ENCODE results near the gene CRYBB1. TPM values are rescaled to one million over a fixed set of nuclear protein-coding genes. Genes with fewer than 3 reads are reported as not detected.

CRYBB1 gene
- total RNA-seq, 1 donor: not detected

- Histone ChIP-seq H3K4me3 (ENCODE audit: low read length) (no peak overlapping the region), H3K9me3 (ENCODE audit: low read depth, low read length) (no peaks in the 10 kb centered on the region), H3K27me3 (ENCODE audit: insufficient read depth, low read length) (no peaks in the 10 kb centered on the region), H3K4me1 (ENCODE audit: insufficient read depth, low read length) (peaks cover 30% of the 10 kb centered on the region)
These were observed 52.6 kb downstream of the CRYBB1 start for GRCh38 chr22:26565181-26565580.

- H3K4me3 ChIP-seq (ENCODE audit: low read length): no peak overlapping the region
- H3K4me1 ChIP-seq (ENCODE audit: insufficient read depth, low read length): peaks cover 30% of the 10 kb centered on the region
- no peaks in the 10 kb centered on the region for H3K9me3 ChIP-seq (ENCODE audit: low read depth, low read length)
- no peaks in the 10 kb centered on the region for H3K27me3 ChIP-seq (ENCODE audit: insufficient read depth, low read length)
These were observed 53.2 kb downstream of the CRYBB1 start for GRCh38 chr22:26564672-26565071.

GRCh38 chr22:26564181-26564580 lies 53.6 kb downstream of the CRYBB1 start:
- Histone ChIP-seq H3K27me3 (ENCODE audit: insufficient read depth, low read length) (no peaks in the 10 kb centered on the region), H3K4me3 (ENCODE audit: low read length) (no peak overlapping the region), H3K4me1 (ENCODE audit: insufficient read depth, low read length) (peaks cover 30% of the 10 kb centered on the region), H3K9me3 (ENCODE audit: low read depth, low read length) (no peaks in the 10 kb centered on the region)

- H3K27me3 ChIP-seq (ENCODE audit: insufficient read depth, low read length): no peaks in the 10 kb centered on the region
- no peak overlapping the region for H3K4me3 ChIP-seq (ENCODE audit: low read length)
- peaks cover 25% of the 10 kb centered on the region for H3K4me1 ChIP-seq (ENCODE audit: insufficient read depth, low read length)
- H3K9me3 ChIP-seq (ENCODE audit: low read depth, low read length): no peaks in the 10 kb centered on the region
These were observed 54.8 kb downstream of the CRYBB1 start for GRCh38 chr22:26563022-26563421.

DNA sequence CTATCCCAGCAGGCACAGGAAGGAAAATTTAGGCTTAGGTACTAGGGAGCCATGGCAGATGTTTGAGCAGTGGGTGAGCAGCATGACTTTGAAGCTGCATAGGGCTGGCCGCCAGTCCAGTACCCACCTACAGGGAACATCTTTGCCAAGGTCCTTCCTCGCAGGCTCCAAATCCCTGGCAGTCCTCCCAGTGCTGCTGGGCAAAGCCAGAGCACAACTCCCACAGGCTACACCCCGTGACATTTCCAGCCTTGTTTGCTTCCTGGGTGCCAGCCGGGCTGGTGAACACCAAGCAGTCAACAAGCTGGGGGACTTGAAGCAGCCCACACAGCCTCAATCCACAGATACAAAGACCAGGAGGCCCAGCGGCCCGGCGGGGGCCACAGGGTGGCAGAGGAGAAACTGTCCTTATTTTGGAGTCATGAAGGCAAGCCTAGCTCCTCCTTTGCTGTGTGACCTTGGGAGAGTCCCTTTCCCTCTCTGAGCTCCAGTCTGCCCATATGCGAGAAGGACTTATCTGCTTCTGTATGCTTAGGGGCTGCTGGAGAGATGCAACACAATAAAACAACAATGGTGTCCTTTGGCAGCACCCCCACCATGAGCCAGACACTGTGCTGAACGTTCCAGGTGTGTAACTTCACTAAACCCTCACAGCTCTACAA lies 55.9 kb downstream of the CRYBB1 start:
- Histone ChIP-seq H3K27me3 (ENCODE audit: insufficient read depth, low read length) (no peaks in the 10 kb centered on the region), H3K4me1 (ENCODE audit: insufficient read depth, low read length) (peaks cover 23% of the 10 kb centered on the region), H3K9me3 (ENCODE audit: low read depth, low read length) (no peaks in the 10 kb centered on the region), H3K4me3 (ENCODE audit: low read length) (no peak overlapping the region)

GRCh38 chr22:26559961-26560575 lies 57.8 kb downstream of the CRYBB1 start:
- peaks cover 20% of the 10 kb centered on the region for H3K4me1 ChIP-seq (ENCODE audit: insufficient read depth, low read length)
- H3K4me3 ChIP-seq (ENCODE audit: low read length): no peak overlapping the region
- no peaks in the 10 kb centered on the region for H3K27me3 ChIP-seq (ENCODE audit: insufficient read depth, low read length)
- H3K9me3 ChIP-seq (ENCODE audit: low read depth, low read length): no peaks in the 10 kb centered on the region

DNA sequence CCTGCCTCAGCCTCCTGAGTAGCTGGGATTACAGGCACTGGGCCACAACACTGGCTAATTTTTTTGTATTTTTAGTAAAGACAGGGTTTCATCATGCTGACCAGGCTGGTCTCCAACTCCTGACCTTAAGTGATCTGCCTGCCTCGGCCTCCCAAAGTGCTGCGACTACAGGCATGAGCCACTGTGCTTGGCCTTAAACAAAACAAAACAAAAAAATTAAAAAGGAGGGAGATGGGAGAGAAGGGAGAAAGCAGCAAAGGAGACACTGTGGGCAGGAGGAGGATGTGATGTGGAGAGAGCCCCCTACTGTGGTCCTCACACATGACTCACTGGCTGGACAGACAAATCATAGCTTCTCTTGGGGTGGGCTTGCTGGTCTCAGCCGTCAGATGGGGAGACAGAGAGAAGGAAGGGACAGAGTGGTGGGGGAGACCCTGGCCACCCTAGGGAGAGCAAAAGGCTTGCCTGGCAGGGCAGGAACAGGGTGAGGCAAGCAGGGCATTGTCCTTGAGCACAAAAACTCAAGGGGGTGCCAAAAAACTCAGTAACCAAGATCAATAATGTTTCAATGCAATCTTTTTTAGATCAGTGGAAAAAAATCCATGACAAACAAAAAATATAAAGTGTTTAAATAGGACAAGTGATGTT lies 59.5 kb downstream of the CRYBB1 start:
- Histone ChIP-seq H3K4me1 (ENCODE audit: insufficient read depth, low read length) (peaks cover 21% of the 10 kb centered on the region), H3K27me3 (ENCODE audit: insufficient read depth, low read length) (no peaks in the 10 kb centered on the region), H3K4me3 (ENCODE audit: low read length) (no peak overlapping the region), H3K9me3 (ENCODE audit: low read depth, low read length) (no peaks in the 10 kb centered on the region)

DNA sequence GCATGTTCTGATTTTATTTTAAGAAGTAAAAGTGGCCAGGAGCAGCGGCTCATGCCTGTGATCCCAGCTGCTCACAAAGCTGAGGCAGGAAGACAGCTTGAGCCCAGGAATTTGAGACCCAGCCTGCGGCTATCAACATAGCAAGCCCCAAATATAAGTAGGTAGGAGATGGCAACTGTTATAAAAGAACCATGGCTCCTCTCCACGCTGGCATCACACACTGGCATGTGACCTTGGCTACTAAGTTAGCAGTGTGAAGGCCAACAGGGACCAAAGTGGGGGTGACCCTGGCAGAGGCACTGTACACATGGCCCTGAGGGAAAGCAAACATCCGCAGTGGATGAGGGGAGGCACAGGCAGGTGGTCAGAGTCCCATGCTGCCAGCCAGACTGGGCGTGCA lies 60.9 kb downstream of the CRYBB1 start:
- Histone ChIP-seq H3K4me1 (ENCODE audit: insufficient read depth, low read length) (peaks cover 19% of the 10 kb centered on the region), H3K27me3 (ENCODE audit: insufficient read depth, low read length) (no peaks in the 10 kb centered on the region), H3K9me3 (ENCODE audit: low read depth, low read length) (no peaks in the 10 kb centered on the region), H3K4me3 (ENCODE audit: low read length) (no peak overlapping the region)

DNA sequence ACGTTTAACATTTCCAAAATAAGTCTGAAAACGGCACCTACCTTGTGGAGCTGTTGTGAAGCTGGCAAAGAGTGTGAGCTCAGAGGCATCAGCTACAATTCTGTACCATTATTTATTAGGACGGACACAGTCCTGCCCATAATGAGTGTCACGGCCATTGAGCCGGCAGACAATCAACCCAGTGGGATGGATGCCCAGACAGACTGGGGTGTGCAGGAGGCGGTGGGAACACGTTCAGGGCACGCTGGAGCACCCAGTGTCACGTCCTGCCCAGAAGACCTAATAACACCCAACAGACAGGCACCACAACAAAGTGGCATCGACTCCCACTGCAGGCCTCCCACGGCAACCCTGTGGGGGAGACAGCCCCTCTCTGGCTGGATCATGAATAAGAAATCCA lies 62.3 kb downstream of the CRYBB1 start:
- H3K9me3 ChIP-seq (ENCODE audit: low read depth, low read length): no peaks in the 10 kb centered on the region
- peaks cover 15% of the 10 kb centered on the region for H3K4me1 ChIP-seq (ENCODE audit: insufficient read depth, low read length)
- H3K27me3 ChIP-seq (ENCODE audit: insufficient read depth, low read length): no peaks in the 10 kb centered on the region
- no peak overlapping the region for H3K4me3 ChIP-seq (ENCODE audit: low read length)

DNA sequence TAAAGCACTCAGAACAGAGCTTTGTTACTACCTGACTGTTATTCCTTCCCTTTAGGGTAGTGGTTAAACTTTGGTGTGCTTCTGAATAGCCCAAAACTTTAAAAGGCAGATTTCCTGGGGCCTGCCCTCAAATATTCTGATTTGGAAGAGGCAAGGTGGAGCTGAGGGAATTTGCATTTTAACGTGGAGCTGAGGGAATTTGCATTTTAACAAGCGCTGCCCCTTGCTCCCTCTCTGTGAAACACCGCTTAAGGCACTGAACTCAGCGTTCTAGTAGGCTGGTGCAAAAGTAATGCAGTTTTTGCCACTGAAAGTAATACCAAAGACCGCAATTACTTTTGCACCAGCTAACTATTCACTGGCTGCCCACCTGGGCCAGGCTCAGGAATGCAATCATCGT lies 62.9 kb downstream of the CRYBB1 start:
- no peaks in the 10 kb centered on the region for H3K27me3 ChIP-seq (ENCODE audit: insufficient read depth, low read length)
- no peak overlapping the region for H3K4me3 ChIP-seq (ENCODE audit: low read length)
- H3K4me1 ChIP-seq (ENCODE audit: insufficient read depth, low read length): peaks cover 10% of the 10 kb centered on the region
- H3K9me3 ChIP-seq (ENCODE audit: low read depth, low read length): no peaks in the 10 kb centered on the region

DNA sequence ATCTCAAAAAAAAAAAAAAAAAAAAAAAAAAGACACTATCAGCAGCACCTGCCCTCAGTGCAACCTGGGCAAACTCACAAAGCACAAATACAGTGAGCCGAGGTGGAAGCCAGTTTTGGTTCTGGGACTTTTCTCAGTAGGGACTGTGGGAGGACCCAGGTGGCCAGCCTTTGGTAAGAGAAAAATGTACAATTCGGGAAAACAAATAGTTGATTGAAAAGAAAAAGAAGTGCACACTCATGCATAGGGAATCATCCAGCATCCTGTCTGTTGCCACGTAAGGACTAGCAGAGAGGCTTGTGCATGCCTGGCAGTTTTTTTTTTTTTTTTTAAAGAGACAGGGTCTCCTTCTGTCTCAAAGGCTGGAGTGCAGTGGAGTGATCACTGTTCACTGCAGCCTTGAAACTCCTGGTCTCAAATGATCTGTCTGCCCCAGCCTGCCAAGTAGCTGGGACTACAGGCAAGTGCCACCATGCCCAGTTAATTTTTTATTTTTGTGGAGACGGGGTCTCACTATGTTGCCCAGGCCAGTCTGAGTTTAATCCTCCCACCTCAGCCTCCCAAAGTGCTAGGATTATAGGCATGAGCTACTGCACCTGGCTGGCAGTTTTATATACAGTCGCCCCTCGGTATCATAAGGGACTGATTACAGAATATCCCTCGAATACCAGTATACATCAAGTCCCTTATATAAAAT lies 64.6 kb downstream of the CRYBB1 start:
- H3K9me3 ChIP-seq (ENCODE audit: low read depth, low read length): no peaks in the 10 kb centered on the region
- H3K4me1 ChIP-seq (ENCODE audit: insufficient read depth, low read length): peaks cover 9% of the 10 kb centered on the region
- no peaks in the 10 kb centered on the region for H3K27me3 ChIP-seq (ENCODE audit: insufficient read depth, low read length)
- H3K4me3 ChIP-seq (ENCODE audit: low read length): no peak overlapping the region

DNA sequence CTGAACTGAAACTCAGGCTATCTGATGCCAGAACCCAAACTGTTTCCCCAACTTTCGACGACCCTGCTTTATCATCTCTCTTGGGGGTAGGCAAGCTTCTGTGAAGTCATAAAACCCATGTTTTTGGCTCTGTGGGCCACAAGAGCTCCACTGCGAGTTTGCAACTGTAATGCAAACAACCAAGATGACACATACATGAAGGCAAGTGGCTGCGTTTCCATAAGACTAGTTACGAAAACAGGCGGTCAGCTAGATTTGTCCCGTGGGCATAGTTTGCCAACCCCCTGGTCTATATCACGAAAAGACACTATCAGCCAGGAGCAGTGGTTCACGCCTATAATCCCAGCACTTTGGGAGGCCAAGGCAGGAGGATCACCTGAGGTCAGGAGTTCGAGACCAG lies 65.4 kb downstream of the CRYBB1 start:
- no peak overlapping the region for H3K4me3 ChIP-seq (ENCODE audit: low read length)
- no peaks in the 10 kb centered on the region for H3K27me3 ChIP-seq (ENCODE audit: insufficient read depth, low read length)
- H3K4me1 ChIP-seq (ENCODE audit: insufficient read depth, low read length): peaks cover 15% of the 10 kb centered on the region
- no peaks in the 10 kb centered on the region for H3K9me3 ChIP-seq (ENCODE audit: low read depth, low read length)

GRCh38 chr22:26551568-26551967 lies 66.3 kb downstream of the CRYBB1 start:
- no peaks in the 10 kb centered on the region for H3K27me3 ChIP-seq (ENCODE audit: insufficient read depth, low read length)
- no peaks in the 10 kb centered on the region for H3K9me3 ChIP-seq (ENCODE audit: low read depth, low read length)
- H3K4me3 ChIP-seq (ENCODE audit: low read length): no peak overlapping the region
- peaks cover 24% of the 10 kb centered on the region for H3K4me1 ChIP-seq (ENCODE audit: insufficient read depth, low read length)

DNA sequence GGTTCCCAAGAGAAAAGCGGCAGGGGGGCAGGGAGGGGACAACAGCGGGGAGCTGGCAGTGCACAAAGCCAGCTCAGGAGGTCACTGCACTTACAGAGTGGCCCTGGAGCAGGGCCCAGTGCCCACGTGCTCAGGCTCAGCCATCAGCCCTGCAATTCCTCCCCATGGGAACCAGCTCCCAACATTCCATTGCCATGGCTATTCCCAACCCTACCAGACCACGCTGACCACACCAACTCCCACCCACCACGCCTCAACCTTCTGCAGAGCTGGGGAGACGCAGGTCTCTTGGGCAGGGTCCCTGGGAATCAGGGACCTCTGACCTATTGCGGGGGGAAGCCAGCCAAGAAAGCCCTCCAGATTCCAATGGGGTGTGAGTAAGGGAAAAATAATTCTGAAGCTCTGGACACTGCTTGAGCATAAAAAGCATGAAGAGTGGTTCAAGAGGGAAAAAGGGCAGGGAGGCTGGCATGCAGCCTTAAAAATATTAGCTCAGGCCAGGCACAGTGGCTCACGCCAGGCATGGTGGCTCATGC lies 67.3 kb downstream of the CRYBB1 start:
- Histone ChIP-seq H3K4me1 (ENCODE audit: insufficient read depth, low read length) (peaks cover 30% of the 10 kb centered on the region), H3K4me3 (ENCODE audit: low read length) (no peak overlapping the region), H3K27me3 (ENCODE audit: insufficient read depth, low read length) (no peaks in the 10 kb centered on the region), H3K9me3 (ENCODE audit: low read depth, low read length) (no peaks in the 10 kb centered on the region)

GRCh38 chr22:26549902-26550497 lies 67.8 kb downstream of the CRYBB1 start:
- Histone ChIP-seq H3K27me3 (ENCODE audit: insufficient read depth, low read length) (no peaks in the 10 kb centered on the region), H3K4me1 (ENCODE audit: insufficient read depth, low read length) (peaks cover 30% of the 10 kb centered on the region), H3K9me3 (ENCODE audit: low read depth, low read length) (no peaks in the 10 kb centered on the region), H3K4me3 (ENCODE audit: low read length) (no peak overlapping the region)
